Measurements from ENCODE around the gene FAM153A.
"Not testable (repeated sequence)": the region's sequence is repeated elsewhere in the genome, so short reads cannot be mapped to it uniquely, and the experiment has no call there.

The FAM153A gene

DNA sequence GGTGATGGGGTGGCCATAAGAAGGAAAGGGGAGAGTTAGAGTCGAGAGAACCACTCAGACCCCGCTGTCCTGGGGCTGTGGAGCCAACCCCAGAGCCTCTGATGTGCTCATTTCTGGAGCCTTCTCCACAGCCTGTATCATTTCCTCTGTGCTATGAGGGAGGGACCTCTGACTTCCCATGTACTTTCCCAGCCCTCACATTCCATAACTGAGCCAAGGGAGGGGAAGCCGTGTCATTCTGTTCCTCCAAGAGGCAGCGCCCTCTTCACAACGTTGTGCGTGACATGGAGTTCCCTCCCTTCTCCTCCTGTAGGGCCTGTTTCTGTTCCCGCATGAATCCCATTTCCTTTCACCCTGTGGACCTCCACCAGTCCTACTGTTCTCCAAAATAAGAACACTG is 57.8 kb downstream of the FAM153A start:
- DNase-seq, result not testable (repeated sequence)

DNA sequence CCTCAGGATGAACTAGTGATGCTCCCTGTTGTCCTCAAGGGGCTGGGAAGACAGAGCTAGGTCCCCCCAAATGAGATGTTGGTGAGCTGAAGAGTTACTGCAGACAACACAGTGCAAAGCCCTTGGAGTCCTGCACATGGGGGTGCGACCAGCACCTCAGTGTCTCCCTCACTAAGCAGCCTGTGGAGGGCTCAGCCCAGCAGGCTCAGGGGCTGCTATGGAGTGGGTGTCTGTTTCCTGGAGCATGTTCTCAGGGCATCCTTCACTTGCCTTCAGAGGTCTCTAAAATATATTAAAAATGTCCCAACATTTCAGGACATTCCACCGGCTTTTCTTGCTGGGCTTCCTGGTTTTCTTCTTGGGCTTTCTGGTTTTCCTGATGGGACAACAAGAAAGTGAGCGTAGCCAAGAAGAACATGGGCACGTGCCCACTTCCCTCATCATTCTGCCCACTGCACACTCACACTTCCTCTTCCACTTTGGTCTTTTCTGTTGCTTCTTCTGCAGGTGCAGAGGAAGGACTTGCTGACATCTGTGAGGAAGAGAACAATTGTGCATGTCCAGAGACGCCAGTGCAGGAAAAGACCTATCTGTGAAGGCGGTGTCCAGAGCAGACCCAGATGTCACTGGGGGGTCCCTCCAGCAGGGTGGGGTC is 58.7 kb downstream of the FAM153A start:
- not testable (repeated sequence) for DNase-seq

DNA sequence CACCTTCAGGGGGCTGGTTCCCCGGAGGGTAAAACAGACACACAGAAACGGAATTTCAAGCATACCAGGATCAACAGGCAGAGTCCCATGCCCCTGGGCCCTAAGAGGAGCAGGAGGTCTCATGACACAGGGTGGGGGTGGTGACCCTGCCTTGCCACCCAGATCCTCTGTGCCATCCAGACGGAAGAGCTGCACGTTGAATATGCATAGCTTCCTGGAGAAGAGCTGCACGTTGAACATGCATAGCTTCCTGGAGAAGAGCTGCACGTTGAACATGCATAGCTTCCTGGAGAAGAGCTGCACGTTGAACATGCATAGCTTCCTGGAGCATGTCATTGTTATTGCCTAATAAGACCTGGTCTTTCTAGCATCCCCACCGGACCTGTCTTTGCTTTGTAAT is 59.9 kb downstream of the FAM153A start:
- not testable (repeated sequence) for DNase-seq

DNA sequence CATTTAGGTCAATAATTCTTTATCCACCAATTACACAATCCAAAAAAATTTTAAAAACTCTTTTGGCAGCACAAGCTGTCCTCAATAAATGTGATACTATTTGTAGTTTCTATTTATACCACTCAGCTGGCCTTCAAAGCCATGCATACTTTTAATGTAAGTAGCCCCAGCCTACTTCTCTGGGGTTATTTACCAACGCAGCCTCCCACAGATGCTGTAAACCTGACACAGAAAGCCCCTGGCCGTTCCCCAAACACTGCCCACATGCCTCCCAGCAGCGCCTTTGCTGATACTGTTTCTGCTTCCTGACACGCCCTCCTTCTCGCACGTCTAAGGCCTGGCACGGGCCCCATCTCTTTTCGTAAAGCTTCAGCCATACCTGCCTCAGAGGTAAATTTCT is 62.7 kb downstream of the FAM153A start:
- DNase-seq, result not testable (repeated sequence)

DNA sequence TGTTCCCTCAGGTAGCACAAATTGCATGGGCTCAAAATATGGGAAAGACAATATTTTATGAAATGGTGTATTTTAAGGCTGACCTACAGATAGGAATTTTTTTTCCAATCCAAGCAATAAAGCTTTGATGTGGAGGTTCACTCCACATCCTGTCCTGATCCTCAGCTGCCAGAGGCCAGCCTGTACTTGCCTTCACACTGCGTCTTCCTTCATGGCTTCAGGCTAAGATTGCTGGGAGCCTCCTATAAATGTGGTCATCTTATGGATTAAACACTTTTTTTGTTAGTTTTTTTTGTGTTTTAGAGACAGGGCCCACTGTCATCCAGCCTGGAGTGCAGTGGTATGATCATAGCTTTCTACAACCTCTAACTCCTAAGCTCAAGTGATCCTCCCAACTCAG is 67.3 kb downstream of the FAM153A start:
- not testable (repeated sequence) for DNase-seq

GRCh38 chr5:177696100-177696499 is 86.6 kb downstream of the FAM153A start:
- DNase-seq, result not testable (repeated sequence)

DNA sequence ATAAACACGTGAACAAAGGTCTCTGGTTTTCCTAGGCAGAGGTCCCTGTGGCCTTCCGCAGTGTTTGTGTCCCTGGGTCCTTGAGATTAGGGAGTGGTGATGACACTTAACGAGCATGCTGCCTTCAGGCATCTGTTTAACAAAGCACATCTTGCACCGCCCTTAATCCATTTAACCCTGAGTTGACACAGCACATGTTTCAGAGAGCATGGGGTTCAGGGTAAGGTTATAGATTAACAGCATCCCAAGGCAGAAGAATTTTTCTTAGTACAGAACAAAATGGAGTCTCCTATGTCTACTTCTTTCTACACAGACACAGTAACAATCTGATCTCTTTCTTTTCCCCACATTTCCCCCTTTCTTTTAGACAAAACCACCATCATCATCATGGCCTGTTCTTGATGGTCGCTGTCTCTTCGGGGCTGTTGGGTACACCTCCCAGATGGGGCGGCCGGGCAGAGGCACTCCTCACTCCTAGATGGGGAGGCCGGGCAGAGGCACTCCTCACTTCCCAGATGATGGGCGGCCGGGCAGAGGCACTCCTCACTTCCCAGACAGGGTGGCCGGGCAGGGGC is 87.3 kb downstream of the FAM153A start:
- DNase-seq, result not testable (repeated sequence)

- DNase-seq, result not testable (repeated sequence)
Observed at GRCh38 chr5:177694518-177694835, 88.2 kb downstream of the FAM153A start.

DNA sequence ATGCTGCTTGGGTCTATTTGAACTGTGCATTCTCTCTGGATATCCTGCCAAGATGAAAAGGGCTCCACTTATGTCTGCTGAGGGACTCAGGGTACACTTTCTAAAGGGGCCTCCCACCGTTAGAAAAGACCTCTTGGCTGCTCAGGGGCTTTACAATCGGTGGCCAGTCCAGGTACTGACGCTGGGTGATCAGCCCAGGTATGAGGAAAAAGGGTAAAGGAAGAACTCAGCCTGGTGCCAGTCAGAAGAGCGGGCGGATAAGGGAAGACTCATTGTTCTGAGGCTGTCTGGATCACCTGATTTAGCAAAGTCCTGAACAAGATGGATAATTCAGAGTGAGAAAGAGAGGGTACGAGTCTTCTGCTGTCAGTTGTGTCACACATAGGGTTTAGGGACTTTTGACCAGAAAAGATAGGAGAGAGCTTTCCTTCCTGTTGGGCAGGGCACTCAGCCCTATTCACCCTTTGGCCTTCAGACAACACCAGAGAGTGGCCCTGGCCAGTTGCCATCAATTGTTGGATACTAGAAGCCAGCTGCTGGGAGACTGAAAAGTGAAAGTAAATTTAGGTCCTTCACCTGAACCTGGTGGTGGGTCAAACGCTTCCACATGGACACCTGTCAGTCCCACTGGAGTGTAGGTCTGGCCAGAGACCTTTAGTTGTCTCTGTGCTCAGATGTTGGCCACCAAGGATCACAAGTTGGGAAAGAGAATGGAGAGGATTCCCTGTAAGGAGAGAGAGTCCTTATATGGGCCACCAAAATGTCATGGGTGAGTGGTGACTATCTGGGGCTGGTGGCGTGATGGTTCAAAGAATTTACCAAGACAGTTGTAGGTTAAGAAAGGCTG is 88.8 kb downstream of the FAM153A start:
- DNase-seq, result not testable (repeated sequence)

GRCh38 chr5:177692969-177693368 is 89.7 kb downstream of the FAM153A start:
- DNase-seq, result not testable (repeated sequence)

DNA sequence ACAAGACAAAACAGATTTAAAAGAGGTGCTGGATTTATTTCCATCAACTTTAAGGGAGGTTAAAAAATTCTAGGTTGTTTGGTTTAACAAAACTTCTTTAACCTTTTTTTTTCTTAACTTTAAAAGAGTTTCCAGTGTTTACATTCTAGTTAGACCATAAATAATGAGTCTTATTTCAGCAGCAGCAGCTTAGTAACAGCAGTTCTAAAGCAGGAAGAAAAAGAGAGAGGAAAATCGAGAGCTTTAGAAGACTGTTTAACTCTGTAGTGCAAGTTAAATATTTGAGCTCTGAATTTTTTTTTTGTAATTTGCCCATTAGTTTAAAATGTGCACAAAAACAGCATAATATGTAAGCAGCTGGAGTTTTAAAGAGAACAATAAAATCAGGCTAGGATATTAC is 90.2 kb downstream of the FAM153A start:
- not testable (repeated sequence) for DNase-seq

- not testable (repeated sequence) for DNase-seq
Observed at GRCh38 chr5:177689011-177689610, 93.6 kb downstream of the FAM153A start.

DNA sequence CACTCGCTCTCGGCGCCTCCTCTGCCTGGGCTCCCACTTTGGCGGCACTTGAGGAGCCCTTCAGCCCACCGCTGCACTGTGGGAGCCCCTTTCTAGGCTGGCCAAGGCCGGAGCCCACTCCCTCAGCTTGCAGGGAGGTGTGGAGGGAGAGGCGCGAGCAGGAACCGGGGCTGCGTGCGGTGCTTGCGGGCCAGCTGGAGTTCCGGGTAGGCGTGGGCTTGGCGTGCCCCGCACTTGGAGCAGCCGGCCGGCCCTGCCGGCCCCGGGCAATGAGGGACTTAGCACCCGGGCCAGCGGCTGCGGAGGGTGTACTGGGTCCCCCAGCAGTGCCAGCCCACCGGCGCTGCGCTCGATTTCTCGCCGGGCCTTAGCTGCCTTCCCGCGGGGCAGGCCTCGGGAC is 94.6 kb downstream of the FAM153A start:
- not testable (repeated sequence) for DNase-seq

DNA sequence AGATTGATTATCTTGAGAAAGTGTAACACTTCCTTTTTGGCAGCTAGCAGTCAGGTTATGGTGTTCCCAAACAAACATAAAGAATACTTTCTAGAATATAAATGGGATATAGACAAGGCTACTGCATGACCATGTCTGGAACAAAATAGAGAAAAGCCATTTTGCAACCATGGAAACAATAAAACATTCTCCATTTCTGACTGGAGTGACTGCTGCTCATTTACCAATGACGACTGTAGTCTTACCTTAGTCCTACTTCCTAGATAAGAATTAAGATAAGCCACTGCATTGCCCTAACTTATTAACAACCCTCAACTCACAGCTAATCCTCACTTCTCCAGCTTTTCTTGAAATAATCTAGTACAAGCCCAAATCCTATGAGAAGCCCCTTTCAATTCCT is 100.8 kb downstream of the FAM153A start:
- DNase-seq, result not testable (repeated sequence)

Data from effector CD8-positive, alpha-beta T cell (primary cell).